Measurements from ENCODE around the gene HELB. TPM values are rescaled to one million over a fixed set of nuclear protein-coding genes. Genes with fewer than 3 reads are reported as not detected.

Gene HELB
- total and polyA plus RNA-seq, 4 donors, result 0.18 to 8.0 (median 2.9) TPM

DNA sequence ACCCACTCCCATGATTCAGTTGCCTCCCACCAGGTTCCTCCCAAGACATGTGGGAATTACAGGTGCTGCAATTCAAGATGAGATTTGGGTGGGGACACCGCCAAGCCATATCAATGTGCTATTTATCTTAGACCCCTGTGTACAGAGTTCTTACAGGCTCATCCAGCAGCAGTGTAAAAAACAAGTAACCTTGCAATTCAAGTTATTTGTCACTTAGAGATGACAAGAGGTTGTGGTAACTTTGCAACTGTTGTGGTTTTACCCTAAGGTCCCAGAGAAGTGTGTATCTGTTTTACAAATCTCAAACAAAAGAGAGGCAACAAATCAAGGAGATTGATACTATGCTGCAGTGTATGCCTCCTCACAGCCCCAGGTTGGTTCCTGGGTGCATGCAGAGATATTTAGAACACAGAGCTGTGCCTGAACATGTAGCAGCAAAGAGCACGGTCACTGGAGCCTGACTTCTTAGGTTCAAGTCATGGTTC is 11.5 kb upstream of the HELB start:
- TF ChIP-seq YY1 (IDR thresholded peaks at IDR 0.05) (no peak), RXRA (IDR thresholded peaks at IDR 0.05) (no peak), FOXA2 (IDR thresholded peaks at IDR 0.05) (no peak), HNF4A (conservative IDR thresholded peaks at IDR 0.05) (no peak), GABPA (IDR thresholded peaks at IDR 0.05 in 1 of 2, conservative IDR thresholded peaks at IDR 0.05 in 1 of 2) (no peak), NR2F2 (IDR thresholded peaks at IDR 0.05) (no peak), RAD21 (IDR thresholded peaks at IDR 0.05) (no peak), FOXA1 (IDR thresholded peaks at IDR 0.05) (no peak), TAF1 (conservative IDR thresholded peaks at IDR 0.05) (no peak), JUND (IDR thresholded peaks at IDR 0.05) (no peak), HNF4G (IDR thresholded peaks at IDR 0.05) (no peak), EGR1 (IDR thresholded peaks at IDR 0.05; ENCODE audit: low read depth in 2 of 2) (no peak)
- TF ChIP-seq, protein P1, sequence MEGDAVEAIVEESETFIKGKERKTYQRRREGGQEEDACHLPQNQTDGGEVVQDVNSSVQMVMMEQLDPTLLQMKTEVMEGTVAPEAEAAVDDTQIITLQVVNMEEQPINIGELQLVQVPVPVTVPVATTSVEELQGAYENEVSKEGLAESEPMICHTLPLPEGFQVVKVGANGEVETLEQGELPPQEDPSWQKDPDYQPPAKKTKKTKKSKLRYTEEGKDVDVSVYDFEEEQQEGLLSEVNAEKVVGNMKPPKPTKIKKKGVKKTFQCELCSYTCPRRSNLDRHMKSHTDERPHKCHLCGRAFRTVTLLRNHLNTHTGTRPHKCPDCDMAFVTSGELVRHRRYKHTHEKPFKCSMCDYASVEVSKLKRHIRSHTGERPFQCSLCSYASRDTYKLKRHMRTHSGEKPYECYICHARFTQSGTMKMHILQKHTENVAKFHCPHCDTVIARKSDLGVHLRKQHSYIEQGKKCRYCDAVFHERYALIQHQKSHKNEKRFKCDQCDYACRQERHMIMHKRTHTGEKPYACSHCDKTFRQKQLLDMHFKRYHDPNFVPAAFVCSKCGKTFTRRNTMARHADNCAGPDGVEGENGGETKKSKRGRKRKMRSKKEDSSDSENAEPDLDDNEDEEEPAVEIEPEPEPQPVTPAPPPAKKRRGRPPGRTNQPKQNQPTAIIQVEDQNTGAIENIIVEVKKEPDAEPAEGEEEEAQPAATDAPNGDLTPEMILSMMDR (IDR thresholded peaks at IDR 0.05; ENCODE audit: low read depth, low read length, missing input control), result no peak
- TF ChIP-seq, protein P2, sequence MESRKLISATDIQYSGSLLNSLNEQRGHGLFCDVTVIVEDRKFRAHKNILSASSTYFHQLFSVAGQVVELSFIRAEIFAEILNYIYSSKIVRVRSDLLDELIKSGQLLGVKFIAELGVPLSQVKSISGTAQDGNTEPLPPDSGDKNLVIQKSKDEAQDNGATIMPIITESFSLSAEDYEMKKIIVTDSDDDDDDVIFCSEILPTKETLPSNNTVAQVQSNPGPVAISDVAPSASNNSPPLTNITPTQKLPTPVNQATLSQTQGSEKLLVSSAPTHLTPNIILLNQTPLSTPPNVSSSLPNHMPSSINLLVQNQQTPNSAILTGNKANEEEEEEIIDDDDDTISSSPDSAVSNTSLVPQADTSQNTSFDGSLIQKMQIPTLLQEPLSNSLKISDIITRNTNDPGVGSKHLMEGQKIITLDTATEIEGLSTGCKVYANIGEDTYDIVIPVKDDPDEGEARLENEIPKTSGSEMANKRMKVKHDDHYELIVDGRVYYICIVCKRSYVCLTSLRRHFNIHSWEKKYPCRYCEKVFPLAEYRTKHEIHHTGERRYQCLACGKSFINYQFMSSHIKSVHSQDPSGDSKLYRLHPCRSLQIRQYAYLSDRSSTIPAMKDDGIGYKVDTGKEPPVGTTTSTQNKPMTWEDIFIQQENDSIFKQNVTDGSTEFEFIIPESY (IDR thresholded peaks at IDR 0.05), result no peak
- TF ChIP-seq, protein P3, sequence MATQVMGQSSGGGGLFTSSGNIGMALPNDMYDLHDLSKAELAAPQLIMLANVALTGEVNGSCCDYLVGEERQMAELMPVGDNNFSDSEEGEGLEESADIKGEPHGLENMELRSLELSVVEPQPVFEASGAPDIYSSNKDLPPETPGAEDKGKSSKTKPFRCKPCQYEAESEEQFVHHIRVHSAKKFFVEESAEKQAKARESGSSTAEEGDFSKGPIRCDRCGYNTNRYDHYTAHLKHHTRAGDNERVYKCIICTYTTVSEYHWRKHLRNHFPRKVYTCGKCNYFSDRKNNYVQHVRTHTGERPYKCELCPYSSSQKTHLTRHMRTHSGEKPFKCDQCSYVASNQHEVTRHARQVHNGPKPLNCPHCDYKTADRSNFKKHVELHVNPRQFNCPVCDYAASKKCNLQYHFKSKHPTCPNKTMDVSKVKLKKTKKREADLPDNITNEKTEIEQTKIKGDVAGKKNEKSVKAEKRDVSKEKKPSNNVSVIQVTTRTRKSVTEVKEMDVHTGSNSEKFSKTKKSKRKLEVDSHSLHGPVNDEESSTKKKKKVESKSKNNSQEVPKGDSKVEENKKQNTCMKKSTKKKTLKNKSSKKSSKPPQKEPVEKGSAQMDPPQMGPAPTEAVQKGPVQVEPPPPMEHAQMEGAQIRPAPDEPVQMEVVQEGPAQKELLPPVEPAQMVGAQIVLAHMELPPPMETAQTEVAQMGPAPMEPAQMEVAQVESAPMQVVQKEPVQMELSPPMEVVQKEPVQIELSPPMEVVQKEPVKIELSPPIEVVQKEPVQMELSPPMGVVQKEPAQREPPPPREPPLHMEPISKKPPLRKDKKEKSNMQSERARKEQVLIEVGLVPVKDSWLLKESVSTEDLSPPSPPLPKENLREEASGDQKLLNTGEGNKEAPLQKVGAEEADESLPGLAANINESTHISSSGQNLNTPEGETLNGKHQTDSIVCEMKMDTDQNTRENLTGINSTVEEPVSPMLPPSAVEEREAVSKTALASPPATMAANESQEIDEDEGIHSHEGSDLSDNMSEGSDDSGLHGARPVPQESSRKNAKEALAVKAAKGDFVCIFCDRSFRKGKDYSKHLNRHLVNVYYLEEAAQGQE (IDR thresholded peaks at IDR 0.05), result no peak
- TF ChIP-seq, protein P4, sequence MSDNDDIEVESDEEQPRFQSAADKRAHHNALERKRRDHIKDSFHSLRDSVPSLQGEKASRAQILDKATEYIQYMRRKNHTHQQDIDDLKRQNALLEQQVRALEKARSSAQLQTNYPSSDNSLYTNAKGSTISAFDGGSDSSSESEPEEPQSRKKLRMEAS (IDR thresholded peaks at IDR 0.05), result no peak
- DNase-seq (ENCODE audit: low spot score), result no peak
- no peaks in the 10 kb centered on the region for H3K36me3 ChIP-seq (ENCODE audit: control insufficient read depth in 4 of 4, insufficient read depth in 3 of 4, low read depth in 1 of 4, low read length in 3 of 4)
- H3K9me3 ChIP-seq (ENCODE audit: control insufficient read depth in 4 of 4, low read length in 3 of 4), result no peaks in the 10 kb centered on the region
- H3K4me1 ChIP-seq (ENCODE audit: control insufficient read depth in 4 of 4, insufficient read depth in 4 of 4, low read length in 3 of 4), result no peaks in the 10 kb centered on the region
- no peak overlapping the region for H3K27ac ChIP-seq (ENCODE audit: low read depth in 1 of 2, low read length in 2 of 2)
- H3K9ac ChIP-seq (ENCODE audit: low read depth in 1 of 2, low read length in 2 of 2), result no peak overlapping the region
- H3K27me3 ChIP-seq (ENCODE audit: control insufficient read depth in 4 of 4, insufficient read depth in 4 of 4, low read length in 3 of 4), result no peaks in the 10 kb centered on the region
- 80% methylated on average over 2 of the region's 2 CpGs for WGBS
- no peak overlapping the region for H3K4me3 ChIP-seq (ENCODE audit: low read depth in 1 of 3, low read length in 3 of 3)

DNA sequence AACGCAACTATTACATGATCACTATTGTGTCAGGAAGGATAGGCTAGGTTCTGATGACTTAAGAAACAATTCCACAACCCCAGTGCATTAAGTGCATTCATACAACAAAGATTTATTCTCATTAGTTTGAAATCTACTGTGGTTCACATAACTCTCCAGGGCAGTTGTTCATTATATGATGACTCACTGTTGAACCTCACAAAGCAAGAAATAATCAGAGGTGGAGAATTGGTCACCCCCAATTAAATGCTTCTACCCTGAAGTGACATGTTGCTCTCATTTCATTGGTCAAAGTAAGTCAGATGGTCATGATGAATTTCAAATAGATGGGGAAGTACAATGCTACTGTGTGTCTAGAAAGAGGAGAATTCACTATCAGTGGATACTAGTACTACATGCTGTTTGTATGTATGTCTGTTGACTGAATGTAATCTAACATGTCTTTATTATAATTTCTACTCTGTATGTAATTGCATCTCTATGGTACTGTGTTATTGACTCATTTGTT is 6.1 kb upstream of the HELB start:
- no peaks in the 10 kb centered on the region for H3K9me3 ChIP-seq (ENCODE audit: control insufficient read depth in 4 of 4, low read length in 3 of 4)
- H3K4me1 ChIP-seq (ENCODE audit: control insufficient read depth in 4 of 4, insufficient read depth in 4 of 4, low read length in 3 of 4), result no peaks in the 10 kb centered on the region
- no peaks in the 10 kb centered on the region for H3K27me3 ChIP-seq (ENCODE audit: control insufficient read depth in 4 of 4, insufficient read depth in 4 of 4, low read length in 3 of 4)
- WGBS, result 89% methylated on average over 1 of the region's 1 CpG
- no peak overlapping the region for H3K27ac ChIP-seq (ENCODE audit: low read depth in 1 of 2, low read length in 2 of 2)
- no peak overlapping the region for H3K9ac ChIP-seq (ENCODE audit: low read depth in 1 of 2, low read length in 2 of 2)
- H3K36me3 ChIP-seq (ENCODE audit: control insufficient read depth in 4 of 4, insufficient read depth in 3 of 4, low read depth in 1 of 4, low read length in 3 of 4), result no peaks in the 10 kb centered on the region
- no peak for DNase-seq (ENCODE audit: low spot score)
- H3K4me3 ChIP-seq (ENCODE audit: low read depth in 1 of 3, low read length in 3 of 3), result no peak overlapping the region
- TF ChIP-seq GABPA (IDR thresholded peaks at IDR 0.05 in 1 of 2, conservative IDR thresholded peaks at IDR 0.05 in 1 of 2) (no peak), NR2F2 (IDR thresholded peaks at IDR 0.05) (no peak), TAF1 (conservative IDR thresholded peaks at IDR 0.05) (no peak), RAD21 (IDR thresholded peaks at IDR 0.05) (no peak), SP1 (IDR thresholded peaks at IDR 0.05) (no peak), YY1 (IDR thresholded peaks at IDR 0.05) (no peak), RXRA (IDR thresholded peaks at IDR 0.05) (no peak), JUND (IDR thresholded peaks at IDR 0.05) (no peak)
- TF ChIP-seq, protein P3 (IDR thresholded peaks at IDR 0.05), result no peak
- TF ChIP-seq, protein P5, sequence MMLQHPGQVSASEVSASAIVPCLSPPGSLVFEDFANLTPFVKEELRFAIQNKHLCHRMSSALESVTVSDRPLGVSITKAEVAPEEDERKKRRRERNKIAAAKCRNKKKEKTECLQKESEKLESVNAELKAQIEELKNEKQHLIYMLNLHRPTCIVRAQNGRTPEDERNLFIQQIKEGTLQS (IDR thresholded peaks at IDR 0.05), result no peak
- TF ChIP-seq, protein P1 (IDR thresholded peaks at IDR 0.05; ENCODE audit: low read depth, low read length, missing input control), result no peak
